ENCODE results near the gene MTHFD2L. TPM values are rescaled to one million over a fixed set of nuclear protein-coding genes. Genes with fewer than 3 reads are reported as not detected.

Gene MTHFD2L
- total RNA-seq, 8 experiments from 2014 or later: 11.7 to 30.7 (median 22.4) TPM

DNA sequence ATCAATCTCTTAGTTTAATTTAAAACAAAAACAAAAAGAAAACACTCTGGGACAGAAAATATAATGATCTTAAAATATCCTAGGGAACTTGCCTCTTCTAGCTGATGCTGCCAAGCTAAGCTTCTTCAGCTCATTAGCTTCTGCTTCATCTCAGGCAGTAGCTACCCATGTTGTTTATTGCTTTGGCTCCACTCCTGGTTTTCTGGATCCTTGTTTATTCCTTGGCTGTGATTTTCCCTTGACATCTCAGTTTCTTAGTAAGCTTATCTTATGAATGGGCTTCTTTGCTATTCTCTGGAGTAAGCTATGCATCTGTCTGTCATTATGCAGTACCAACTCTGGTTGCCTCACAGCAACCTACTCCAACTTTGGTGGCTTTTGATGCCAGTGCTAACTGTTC, 5.1 kb upstream of the MTHFD2L start:
- peaks cover 5 to 9% of the 10 kb centered on the region in 2 donors for H3K4me1 ChIP-seq (replicated peaks in 1 of 2)
- H3K27ac ChIP-seq: no peak overlapping the region
- in situ Hi-C loops (cut with MboI; ENCODE audit: low pct_unique_long_range_greater_than_20kb in 2 of 9, low sequenced_read_pairs in 9 of 9, unreplicated experiment in 9 of 9): no loop called here
- ATAC-seq (replicated peaks in 6 of 8): no peak
- H3K4me3 ChIP-seq: no peak overlapping the region

DNA sequence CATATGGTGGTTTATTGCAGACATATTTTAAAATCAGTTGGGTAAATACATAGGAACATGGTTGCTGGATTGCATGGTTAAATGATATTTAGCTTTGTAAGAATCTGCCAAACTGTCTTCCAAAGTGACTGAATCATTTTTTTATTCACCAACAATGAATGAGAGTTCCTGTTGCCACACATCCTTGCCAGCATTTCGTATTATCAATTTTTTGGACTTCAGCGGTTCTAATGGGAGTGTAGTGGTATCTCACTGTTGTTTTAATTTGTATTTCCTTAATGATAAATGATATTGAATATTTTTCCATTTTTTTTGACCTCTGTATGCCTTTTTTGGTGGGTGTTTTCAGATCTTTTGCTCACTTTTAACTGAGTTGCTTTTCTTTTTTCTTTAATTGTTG, 1.4 kb upstream of the MTHFD2L start:
- H3K4me1 ChIP-seq (replicated peaks in 1 of 2): peaks cover 5 to 14% of the 10 kb centered on the region in 2 donors
- H3K4me3 ChIP-seq: no peak overlapping the region
- peak overlapping the region; percentile 96 to 97 for H3K27ac ChIP-seq
- ATAC-seq (replicated peaks in 6 of 8): no peak
- 68 to 100% (median 92%) methylated on average over 1 to 2 of the region's 2 CpGs for WGBS, 10 experiments
- in situ Hi-C loops (cut with MboI; ENCODE audit: low pct_unique_long_range_greater_than_20kb in 2 of 9, low sequenced_read_pairs in 9 of 9, unreplicated experiment in 9 of 9): no loop called here

DNA sequence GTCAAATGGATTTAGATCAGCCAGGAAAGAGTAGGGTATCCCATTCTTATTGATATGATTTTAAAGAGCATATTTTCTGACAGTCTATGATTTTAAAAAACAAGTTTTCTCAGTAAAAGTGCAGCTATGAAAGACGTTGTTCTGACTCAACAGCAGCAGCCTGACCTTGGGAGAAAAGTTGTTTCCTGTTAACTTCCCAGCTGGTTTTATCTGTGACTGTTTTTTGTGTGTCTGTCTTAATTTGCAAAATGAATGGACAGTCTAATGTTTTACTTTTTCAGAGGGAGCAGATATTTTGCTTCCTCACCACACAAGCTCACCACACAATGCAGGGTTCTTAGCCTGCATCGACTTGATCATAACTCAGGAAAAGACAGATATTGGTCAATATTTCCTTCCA, 764 bp upstream of the MTHFD2L start:
- Histone ChIP-seq H3K4me1 (replicated peaks in 1 of 2) (peaks cover 5 to 14% of the 10 kb centered on the region in 2 donors), H3K4me3 (peak overlapping the region; percentile 74 to 97 (median 87)), H3K27ac (peak overlapping the region; percentile 96 to 97)
- in situ Hi-C loops (cut with MboI; ENCODE audit: low pct_unique_long_range_greater_than_20kb in 2 of 9, low sequenced_read_pairs in 9 of 9, unreplicated experiment in 9 of 9): no loop called here
- 0 to 30% (median 13%) methylated on average over 1 to 2 of the region's 2 CpGs; no CpG with 5 or more reads in 1 of the 10 experiments for WGBS, 10 experiments
- ATAC-seq (replicated peaks in 6 of 8): peak in 2 of 8 experiments; percentile 1 to 2

DNA sequence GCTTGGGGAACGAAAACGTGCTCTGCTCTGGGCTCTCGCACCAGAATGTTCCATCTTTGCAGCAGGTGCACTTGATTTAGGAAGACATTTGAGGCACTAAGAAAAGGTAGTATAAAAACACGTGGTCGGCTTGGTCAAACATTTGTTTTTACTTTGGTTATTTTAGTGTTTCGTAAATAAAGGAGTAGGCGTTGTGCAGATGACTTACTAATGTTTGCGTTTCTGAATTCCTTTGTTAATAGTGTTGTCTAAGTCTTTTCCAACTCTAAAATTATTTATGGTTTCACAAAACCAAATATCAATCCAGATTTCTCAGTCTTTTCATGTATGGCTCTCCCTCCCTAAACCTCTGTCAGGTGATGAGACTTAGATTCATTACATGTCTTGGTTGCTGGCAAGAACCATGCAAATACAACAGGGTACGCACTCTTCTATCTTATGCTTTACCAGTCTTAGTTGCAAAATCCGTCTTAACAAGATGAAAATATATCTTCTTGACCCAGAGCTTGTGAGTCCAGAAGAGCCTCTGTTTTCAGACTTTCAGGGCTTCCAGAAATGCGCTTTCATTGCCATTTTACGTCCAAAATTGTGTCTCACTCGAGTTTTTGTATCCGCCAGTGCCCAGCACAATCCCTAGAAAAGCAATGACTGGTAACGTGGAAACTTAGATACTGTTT, 686 bp downstream of the MTHFD2L start:
- H3K27ac ChIP-seq: peak overlapping the region; percentile 96 to 97
- peaks cover 5 to 14% of the 10 kb centered on the region in 2 donors for H3K4me1 ChIP-seq (replicated peaks in 1 of 2)
- in situ Hi-C loops (cut with MboI; ENCODE audit: low pct_unique_long_range_greater_than_20kb in 2 of 9, low sequenced_read_pairs in 9 of 9, unreplicated experiment in 9 of 9): no loop called here
- ATAC-seq (replicated peaks in 6 of 8): no peak
- WGBS, 10 experiments: 4 to 69% (median 11%) methylated on average over 5 to 12 of the region's 15 CpGs
- peak overlapping the region; percentile 74 to 97 (median 87) for H3K4me3 ChIP-seq

DNA sequence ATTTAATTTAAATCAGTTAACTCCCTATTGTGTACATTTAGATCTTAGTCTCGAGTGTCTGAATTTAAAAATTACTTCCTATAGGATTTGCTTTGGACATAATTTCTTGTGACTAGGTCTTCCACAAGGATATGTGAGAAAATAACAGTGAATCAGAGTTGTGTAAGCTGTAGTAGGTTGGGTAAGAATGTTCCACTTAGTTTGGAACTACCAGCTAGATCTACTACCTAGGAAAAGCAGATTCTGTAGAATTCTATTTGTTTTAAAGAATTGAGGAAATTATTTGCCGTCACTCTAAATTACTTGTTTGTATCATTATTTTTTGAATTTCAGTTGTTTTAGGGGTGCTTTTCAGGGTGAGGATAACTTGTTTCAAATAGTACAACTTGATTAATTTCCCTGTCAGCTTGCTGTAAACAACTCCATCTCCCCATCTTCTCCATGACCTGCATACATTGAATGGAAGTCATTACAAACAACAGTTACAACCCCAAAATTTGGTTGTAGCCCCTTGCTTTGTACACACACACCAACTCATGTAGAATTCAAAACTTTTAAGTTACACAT, 1.3 kb downstream of the MTHFD2L start:
- Histone ChIP-seq H3K4me1 (replicated peaks in 1 of 2) (peaks cover 5 to 14% of the 10 kb centered on the region in 2 donors), H3K4me3 (peak overlapping the region; percentile 74 to 97 (median 87)), H3K27ac (no peak overlapping the region)
- in situ Hi-C loops (cut with MboI; ENCODE audit: low pct_unique_long_range_greater_than_20kb in 2 of 9, low sequenced_read_pairs in 9 of 9, unreplicated experiment in 9 of 9): no loop called here
- WGBS, 10 experiments: 11 to 90% (median 50%) methylated on average over 1 to 2 of the region's 2 CpGs
- ATAC-seq (replicated peaks in 6 of 8): no peak

DNA sequence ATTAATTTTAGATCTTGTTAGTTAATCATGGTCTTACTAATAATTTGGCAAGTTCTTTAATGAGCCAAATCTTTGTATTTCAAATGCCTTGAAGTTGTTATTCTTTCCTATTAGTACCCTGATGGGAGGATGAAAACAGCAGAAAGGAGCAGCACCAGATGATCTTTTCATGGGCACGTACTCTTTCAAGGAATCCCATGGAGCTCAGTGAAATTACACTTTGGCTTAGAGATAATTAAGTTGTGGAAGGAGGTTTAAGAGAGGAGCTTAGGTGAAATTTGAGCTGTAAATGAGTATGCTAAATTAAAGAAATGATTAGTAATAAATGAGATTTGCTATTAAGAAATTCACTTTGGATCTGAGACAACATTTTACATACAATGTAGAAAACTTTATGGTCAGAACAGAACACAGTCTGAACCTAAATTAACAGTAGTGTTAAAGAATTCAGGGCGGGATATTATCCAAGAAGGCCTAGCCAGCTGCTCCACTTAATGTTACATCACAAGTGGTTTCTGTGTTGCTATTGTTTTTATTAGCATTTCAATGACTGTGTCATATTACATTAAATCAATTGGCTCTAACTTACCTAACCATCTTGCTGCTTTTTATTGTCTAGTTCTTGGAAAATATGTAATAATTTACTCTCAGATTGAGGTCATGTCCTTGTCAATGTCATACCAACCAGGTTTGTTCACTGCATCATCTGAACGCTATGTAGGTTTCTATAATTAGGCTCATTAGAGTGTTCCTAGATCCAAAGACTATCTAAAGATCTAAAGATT, 3.9 kb downstream of the MTHFD2L start:
- H3K4me1 ChIP-seq (replicated peaks in 1 of 2): peaks cover 3 to 8% of the 10 kb centered on the region in 2 donors
- in situ Hi-C loops (cut with MboI; ENCODE audit: low pct_unique_long_range_greater_than_20kb in 2 of 9, low sequenced_read_pairs in 9 of 9, unreplicated experiment in 9 of 9): no loop called here
- H3K27ac ChIP-seq: no peak overlapping the region
- H3K4me3 ChIP-seq: no peak overlapping the region
- no peak for ATAC-seq (replicated peaks in 6 of 8)
- WGBS, 10 experiments: 67 to 100% (median 88%) methylated on average over 1 to 3 of the region's 3 CpGs

DNA sequence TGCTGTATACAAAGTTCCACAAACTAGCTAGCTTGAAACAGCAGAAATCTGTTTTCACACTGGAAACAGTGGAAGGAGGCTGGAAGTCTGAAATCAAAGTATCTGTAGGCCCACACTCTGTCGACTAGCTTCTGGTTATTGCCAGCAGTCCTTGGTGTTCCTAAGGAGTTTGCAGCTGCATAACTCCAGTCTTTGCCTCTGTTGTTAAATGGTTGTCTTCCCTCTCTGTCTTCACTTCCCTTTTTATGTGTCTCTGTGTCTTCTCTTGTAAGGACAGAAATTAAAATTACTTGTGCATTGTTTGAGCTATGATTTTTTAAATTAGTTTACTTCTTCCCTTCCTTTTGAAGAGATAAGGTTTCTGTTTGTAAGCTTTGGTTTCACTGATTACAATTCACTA, 8.2 kb downstream of the MTHFD2L start:
- 0 to 89% (median 78%) methylated on average over 1 of the region's 1 CpG; no CpG with 5 or more reads in 4 of the 10 experiments for WGBS, 10 experiments
- H3K27ac ChIP-seq: no peak overlapping the region
- no peak overlapping the region for H3K4me3 ChIP-seq
- in situ Hi-C loops (cut with MboI; ENCODE audit: low pct_unique_long_range_greater_than_20kb in 2 of 9, low sequenced_read_pairs in 9 of 9, unreplicated experiment in 9 of 9): no loop called here
- ATAC-seq (replicated peaks in 6 of 8): no peak
- no peaks in the 10 kb centered on the region for H3K4me1 ChIP-seq (replicated peaks in 1 of 2)

DNA sequence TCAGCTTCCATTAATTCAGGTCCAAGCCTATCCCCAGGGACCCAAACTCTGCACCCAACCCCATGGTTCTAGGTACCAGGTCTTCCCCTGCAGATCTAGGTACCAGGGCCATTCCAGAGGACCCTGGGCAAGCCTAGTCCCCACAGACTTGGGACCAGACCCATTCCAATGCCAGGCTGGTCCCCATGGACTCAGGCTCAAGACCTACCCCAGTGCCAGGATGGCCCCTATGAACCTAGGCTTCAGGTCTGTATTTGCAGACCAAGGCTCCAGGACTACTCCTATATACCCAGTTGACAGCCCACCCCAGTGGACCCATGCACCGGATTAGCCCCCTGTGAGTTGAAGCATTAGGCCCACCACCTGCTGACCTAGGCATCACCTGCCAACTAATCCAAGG, 8.9 kb downstream of the MTHFD2L start:
- in situ Hi-C loops (cut with MboI; ENCODE audit: low pct_unique_long_range_greater_than_20kb in 2 of 9, low sequenced_read_pairs in 9 of 9, unreplicated experiment in 9 of 9): no loop called here
- 100% methylated on average over 1 of the region's 1 CpG; no CpG with 5 or more reads in 7 of the 10 experiments for WGBS, 10 experiments

DNA sequence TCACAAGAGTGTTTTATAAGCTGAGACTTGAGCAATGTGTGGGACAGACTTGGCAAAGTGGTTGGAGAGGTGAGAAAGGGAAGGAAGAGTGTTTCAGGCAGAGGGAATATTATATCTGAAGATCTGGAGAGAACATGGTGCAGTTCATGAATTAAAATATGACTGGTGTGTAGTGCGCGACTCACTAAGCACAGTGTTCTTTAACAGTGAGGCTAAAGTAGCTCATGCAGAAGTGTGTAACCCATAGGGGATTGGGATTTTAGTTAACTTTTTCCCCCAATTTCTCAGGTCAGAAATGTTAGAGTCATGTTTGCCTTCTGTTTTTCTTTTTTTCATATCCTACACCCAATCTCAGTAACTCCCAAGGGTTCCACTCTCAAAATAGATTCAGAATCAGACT, 9.7 kb downstream of the MTHFD2L start:
- Histone ChIP-seq H3K4me3 (no peak overlapping the region), H3K4me1 (replicated peaks in 1 of 2) (no peaks in the 10 kb centered on the region), H3K27ac (no peak overlapping the region)
- in situ Hi-C loops (cut with MboI; ENCODE audit: low pct_unique_long_range_greater_than_20kb in 2 of 9, low sequenced_read_pairs in 9 of 9, unreplicated experiment in 9 of 9): no loop called here
- 85 to 100% (median 94%) methylated on average over 2 of the region's 2 CpGs; no CpG with 5 or more reads in 5 of the 10 experiments for WGBS, 10 experiments
- ATAC-seq (replicated peaks in 6 of 8): no peak

More for the DNA sequence above, 8.9 kb downstream of the MTHFD2L start:
- Histone ChIP-seq H3K27ac (no peak overlapping the region), H3K4me3 (no peak overlapping the region), H3K4me1 (replicated peaks in 1 of 2) (no peaks in the 10 kb centered on the region)
- no peak for ATAC-seq (replicated peaks in 6 of 8)

DNA sequence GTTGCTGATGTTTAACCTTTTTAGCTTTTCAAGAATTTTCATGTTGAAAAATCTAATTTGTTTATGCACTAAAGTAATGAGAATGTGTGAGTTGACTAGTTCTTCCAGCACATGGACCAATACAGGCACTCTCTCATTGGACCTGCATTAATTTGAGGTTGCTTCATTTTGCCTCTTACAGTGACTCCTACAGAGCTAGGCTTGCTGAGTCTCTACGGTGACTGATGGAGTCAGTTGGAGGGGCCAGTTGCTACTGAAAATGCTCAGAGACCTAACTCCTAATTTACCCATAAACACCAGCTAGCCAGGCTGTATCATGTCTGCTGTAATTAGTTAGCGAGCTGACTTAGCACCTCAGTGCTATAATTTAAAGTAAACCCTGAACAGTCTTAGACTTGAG, 10.9 kb downstream of the MTHFD2L start:
- no peak overlapping the region for H3K4me3 ChIP-seq
- WGBS, 10 experiments: 60 to 100% (median 86%) methylated on average over 1 to 2 of the region's 2 CpGs; no CpG with 5 or more reads in 3 of the 10 experiments
- H3K27ac ChIP-seq: no peak overlapping the region
- in situ Hi-C loops (cut with MboI; ENCODE audit: low pct_unique_long_range_greater_than_20kb in 2 of 9, low sequenced_read_pairs in 9 of 9, unreplicated experiment in 9 of 9): no loop called here
- no peaks in the 10 kb centered on the region for H3K4me1 ChIP-seq (replicated peaks in 1 of 2)
- peak in 3 of 8 experiments; percentile 27 to 54 (median 30) for ATAC-seq (replicated peaks in 6 of 8)

DNA sequence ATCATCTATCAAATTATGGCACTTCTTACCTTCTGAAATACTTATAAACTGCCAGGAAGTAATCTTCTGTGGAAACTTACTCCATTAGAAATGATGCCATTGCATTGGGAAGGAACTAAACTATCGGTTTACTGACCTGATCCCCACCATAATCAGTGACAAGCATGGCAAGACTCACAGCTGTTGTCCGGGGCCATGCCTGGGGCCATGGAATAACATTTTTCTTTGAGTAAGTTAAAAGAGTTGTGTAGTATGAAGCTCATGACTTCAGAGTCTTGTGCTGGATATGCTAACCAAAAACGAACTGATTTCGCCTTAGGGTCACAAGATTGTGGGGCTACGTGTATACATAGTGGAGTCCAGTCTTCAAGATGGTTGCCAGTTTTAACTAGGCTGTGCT, 15.4 kb downstream of the MTHFD2L start:
- Histone ChIP-seq H3K4me1 (replicated peaks in 1 of 2) (no peaks in the 10 kb centered on the region), H3K27ac (no peak overlapping the region), H3K4me3 (no peak overlapping the region)
- in situ Hi-C loops (cut with MboI; ENCODE audit: low pct_unique_long_range_greater_than_20kb in 2 of 9, low sequenced_read_pairs in 9 of 9, unreplicated experiment in 9 of 9): no loop called here
- WGBS, 10 experiments: 60 to 100% (median 96%) methylated on average over 1 to 5 of the region's 5 CpGs; no CpG with 5 or more reads in 1 of the 10 experiments
- no peak for ATAC-seq (replicated peaks in 6 of 8)

DNA sequence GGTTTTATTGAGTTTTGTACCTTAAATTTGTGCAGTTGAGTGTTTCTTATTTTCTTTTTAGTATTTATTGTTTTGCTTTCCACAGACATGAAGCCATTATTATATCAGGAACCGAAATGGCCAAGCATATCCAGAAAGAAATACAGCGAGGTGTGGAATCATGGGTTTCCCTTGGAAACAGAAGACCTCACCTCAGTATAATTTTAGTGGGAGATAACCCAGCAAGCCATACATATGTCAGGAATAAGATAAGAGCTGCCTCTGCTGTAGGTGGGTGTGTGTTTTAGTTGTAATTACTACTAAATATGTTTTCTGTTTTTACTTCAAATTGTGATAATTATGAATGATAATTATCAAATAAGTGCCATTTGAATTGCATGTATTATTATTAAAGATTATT, 16.5 kb downstream of the MTHFD2L start:
- no peak overlapping the region for H3K27ac ChIP-seq
- no peak for ATAC-seq (replicated peaks in 6 of 8)
- WGBS, 10 experiments: 75 to 100% (median 94%) methylated on average over 1 to 2 of the region's 2 CpGs; no CpG with 5 or more reads in 1 of the 10 experiments
- no peaks in the 10 kb centered on the region for H3K4me1 ChIP-seq (replicated peaks in 1 of 2)
- H3K4me3 ChIP-seq: no peak overlapping the region
- in situ Hi-C loops (cut with MboI; ENCODE audit: low pct_unique_long_range_greater_than_20kb in 2 of 9, low sequenced_read_pairs in 9 of 9, unreplicated experiment in 9 of 9): no loop called here

DNA sequence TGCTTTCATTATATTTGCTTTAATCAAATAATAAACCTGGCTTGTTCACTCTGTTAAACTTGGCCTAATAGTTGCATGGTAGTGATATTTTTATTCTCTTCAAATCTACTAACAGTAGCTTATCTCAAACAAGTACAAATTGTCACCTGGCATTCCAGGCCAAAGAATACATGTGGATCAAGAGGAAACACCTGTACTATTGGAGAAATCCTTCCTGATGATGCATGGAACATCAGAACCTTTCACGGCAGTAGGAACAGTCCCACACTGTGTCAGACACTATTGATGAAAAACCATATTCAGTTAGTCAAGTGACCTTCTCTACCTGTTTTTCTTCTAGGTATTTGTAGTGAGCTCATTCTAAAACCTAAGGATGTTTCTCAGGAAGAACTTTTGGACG, 17.0 kb downstream of the MTHFD2L start:
- Histone ChIP-seq H3K4me1 (replicated peaks in 1 of 2) (no peaks in the 10 kb centered on the region), H3K4me3 (no peak overlapping the region), H3K27ac (no peak overlapping the region)
- in situ Hi-C loops (cut with MboI; ENCODE audit: low pct_unique_long_range_greater_than_20kb in 2 of 9, low sequenced_read_pairs in 9 of 9, unreplicated experiment in 9 of 9): loop anchor here in 1 of 9 experiments (25.0 kb wide), 1 partner anchor 137 kb away; the partner anchor contains the start of gene EPGN
- WGBS, 10 experiments: 85 to 100% (median 100%) methylated on average over 1 to 2 of the region's 2 CpGs; no CpG with 5 or more reads in 3 of the 10 experiments
- no peak for ATAC-seq (replicated peaks in 6 of 8)

All from motor neuron (in vitro differentiated cells).